ENCODE results near the gene FBXW8.

Gene FBXW8

DNA sequence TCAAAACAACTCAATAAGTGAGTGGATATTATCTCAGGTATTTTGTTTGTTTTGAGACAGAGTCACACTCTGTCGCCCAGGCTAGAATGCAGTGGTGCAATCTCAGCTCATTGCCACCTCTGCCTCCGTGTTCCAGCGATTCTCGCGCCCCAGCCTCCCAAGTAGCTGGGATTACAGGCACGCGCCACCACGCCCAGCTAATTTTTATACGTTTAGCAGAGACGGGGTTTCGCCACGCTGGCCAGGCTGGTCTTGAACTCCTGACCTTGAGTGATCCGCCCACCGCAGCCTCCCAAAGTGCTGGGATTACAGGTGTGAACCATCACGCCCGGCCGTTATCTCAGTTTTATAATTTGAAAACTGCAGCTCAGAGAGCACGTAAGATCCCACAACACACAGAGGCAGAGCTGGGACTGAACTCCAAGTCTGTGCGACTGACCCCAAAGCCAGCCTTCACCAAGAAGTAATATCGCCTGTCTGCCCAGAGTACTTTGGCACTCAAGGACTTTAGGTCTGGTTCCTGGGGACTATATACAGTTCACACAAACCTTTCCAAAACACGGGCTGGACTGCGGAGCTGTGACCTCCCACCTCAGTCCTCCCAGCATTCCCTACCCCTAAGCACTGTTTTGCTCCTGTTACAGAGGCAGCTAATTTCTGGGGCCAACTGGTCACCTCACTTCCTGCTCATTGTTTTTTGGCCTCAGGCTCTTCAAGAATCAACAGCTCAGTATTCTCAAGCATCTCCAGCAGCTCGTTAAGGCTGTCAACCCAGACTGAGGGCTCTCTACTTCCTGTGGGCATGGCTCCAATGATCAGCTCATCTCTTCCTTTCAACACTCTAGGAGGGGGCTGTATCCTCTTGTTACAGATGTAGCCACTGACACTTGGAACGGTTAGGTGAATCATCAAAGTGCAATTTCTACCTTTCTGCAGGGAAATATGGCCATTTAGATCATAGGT lies 165.9 kb downstream of the FBXW8 start:
- DNase-seq (ENCODE audit: low read depth in 2 of 2), result no peak

DNA sequence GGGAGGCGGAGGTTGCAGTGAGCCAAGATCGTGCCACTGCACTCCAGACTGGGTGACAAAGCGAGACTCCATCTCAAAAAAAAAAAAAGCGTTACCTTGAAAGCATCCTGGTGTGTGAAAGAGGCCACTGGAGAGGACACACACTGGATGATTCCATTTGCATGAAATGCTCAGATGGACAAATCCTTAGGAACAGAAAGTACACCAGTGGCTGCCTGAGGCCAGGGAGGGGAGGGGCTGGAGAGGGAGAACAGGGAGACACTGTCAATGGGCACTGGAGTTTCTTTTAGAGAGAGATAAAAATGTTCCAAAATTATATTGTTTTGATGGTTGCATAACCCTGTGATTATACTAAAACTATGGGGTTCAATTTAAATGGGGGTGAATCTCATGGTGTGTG lies 168.7 kb downstream of the FBXW8 start:
- no peak for DNase-seq (ENCODE audit: low read depth in 2 of 2)

DNA sequence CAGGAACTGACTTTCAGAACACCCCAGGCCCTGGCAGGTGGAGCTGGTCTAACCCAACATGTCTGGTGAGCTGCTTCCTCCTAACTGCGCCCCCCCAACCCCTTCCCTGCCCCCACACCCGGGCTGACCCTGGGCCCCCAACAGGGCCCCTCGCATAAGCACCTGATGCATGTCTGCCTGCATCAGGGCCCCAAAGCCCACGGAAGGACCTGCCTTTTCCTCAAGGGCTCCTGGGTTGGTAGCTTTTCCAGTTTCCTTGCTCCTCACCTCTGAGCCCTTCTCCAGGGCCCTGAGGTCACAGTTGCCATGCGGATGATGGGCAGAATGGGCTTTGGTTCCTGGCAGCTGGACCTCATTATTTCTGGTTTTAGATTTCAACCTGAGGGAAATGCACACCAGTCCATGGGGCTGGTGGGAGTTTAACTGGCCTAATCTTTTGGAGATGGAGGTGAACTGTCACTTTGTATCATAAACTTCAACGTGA lies 170.0 kb downstream of the FBXW8 start:
- no peak for DNase-seq (ENCODE audit: low read depth in 2 of 2)
